Transverse colon (tissue), 4 donors: ENCODE results near the gene SART1. TPM values are rescaled to one million over a fixed set of nuclear protein-coding genes. Genes with fewer than 3 reads are reported as not detected.

Experiments used
- DNase-seq: peaks from one replicate; pipeline ENCODE4 v3.0.0-alpha.2; 2019
- H3K27ac ChIP-seq, 4 donors: fragments of 200-600 bp; sonication (generic); 2 replicates each; pipeline ENCODE4 v1.5.1; 2016 to 2018; ENCODE audit warnings: inconsistent platforms in 4 of 4
- H3K27me3 ChIP-seq: fragments of 200-600 bp; sonication (generic); 2 replicates; pipeline ENCODE4 v1.5.1; 2017; ENCODE audit warnings: inconsistent platforms
- H3K36me3 ChIP-seq, 4 donors: fragments of 200-600 bp; sonication (generic); 2 replicates each; pipeline ENCODE4 v1.5.1; 2017 to 2019; ENCODE audit warnings: inconsistent platforms in 4 of 4
- H3K4me1 ChIP-seq, 4 donors: fragments of 200-600 bp; sonication (generic); 2 replicates each; pipeline ENCODE4 v1.5.1; 2017 to 2020; ENCODE audit warnings: inconsistent platforms in 4 of 4
- H3K4me3 ChIP-seq, 4 donors: fragments of 200-600 bp; sonication (generic); 1 replicate in 1 of 4; 2 replicates in 3 of 4; pipeline versions ENCODE4 v1.5.1 to v1.6.1; 2017 to 2019; ENCODE audit warnings: inconsistent platforms in 4 of 4
- H3K9me3 ChIP-seq, 2 donors: fragments of 200-600 bp; sonication (generic); 2 replicates each; pipeline ENCODE4 v1.5.1; 2017 to 2019; ENCODE audit warnings: inconsistent platforms in 2 of 2
- EP300 ChIP-seq: sonication (generic); formaldehyde crosslinking; IDR thresholded peaks from one replicate; pipeline ENCODE4 v1.6.1; 2017; ENCODE audit warnings: antibody characterized with exemption, low read depth
- POLR2A ChIP-seq: fragments of 450-650 bp; IDR thresholded peaks from one replicate; pipeline ENCODE4 v1.6.1; 2016; ENCODE audit warnings: antibody characterized with exemption, mild to moderate bottlenecking, moderate library complexity
- POLR2AphosphoS5 ChIP-seq, 3 donors: sonication (generic); formaldehyde crosslinking; IDR thresholded peaks; one replicate each; pipeline ENCODE4 v1.6.1; 2016; ENCODE audit warnings: antibody characterized with exemption in 3 of 3
- WGBS, 2 donors: methylation state at CpG; one replicate each; pipeline ENCODE4 v1.1.5; 2018; ENCODE audit warnings: low coverage in 1 of 2; 5-methylcytosine and 5-hydroxymethylcytosine counted together
- in situ Hi-C, 4 donors: fragments of 200-750 bp; cut with MboI; loops; one replicate each; pipeline versions ENCODE4 v1.15.0 to v1.15.1; 2017; ENCODE audit warnings: low sequenced_read_pairs in 3 of 4, low pct_ligation_motif_present in 1 of 4, low pct_unique_long_range_greater_than_20kb in 1 of 4
- intact Hi-C: fragments of 100-400 bp; cut with DNase I; formaldehyde crosslinking; loops from one replicate; pipeline ENCODE4 v1.15.1; 2023; ENCODE audit warnings: low total_unique reads
- total RNA-seq, 4 donors: library from RNA; depleted of rRNA; stranded (reverse); fragments of >200 nt; gene quantifications; one replicate each; pipeline ENCODE4 v1.1.0, GENCODE V29; 2016
- TF ChIP-seq, protein P1 (sequence below), 5 experiments: fragments of 200-600 bp in 3 of 5; fragments of 450-650 bp in 2 of 5; sonication (generic) in 3 of 5; IDR thresholded peaks; 1 replicate in 2 of 5; 2 replicates in 3 of 5; pipeline ENCODE4 v1.5.1; 2016 to 2017; ENCODE audit warnings: antibody characterized with exemption in 5 of 5, inconsistent platforms in 3 of 5, mild to moderate bottlenecking in 2 of 5, moderate library complexity in 1 of 5

SART1 gene
- total RNA-seq, 4 donors from 2014 or later: 31.8 to 76.3 (median 34.3) TPM

DNA sequence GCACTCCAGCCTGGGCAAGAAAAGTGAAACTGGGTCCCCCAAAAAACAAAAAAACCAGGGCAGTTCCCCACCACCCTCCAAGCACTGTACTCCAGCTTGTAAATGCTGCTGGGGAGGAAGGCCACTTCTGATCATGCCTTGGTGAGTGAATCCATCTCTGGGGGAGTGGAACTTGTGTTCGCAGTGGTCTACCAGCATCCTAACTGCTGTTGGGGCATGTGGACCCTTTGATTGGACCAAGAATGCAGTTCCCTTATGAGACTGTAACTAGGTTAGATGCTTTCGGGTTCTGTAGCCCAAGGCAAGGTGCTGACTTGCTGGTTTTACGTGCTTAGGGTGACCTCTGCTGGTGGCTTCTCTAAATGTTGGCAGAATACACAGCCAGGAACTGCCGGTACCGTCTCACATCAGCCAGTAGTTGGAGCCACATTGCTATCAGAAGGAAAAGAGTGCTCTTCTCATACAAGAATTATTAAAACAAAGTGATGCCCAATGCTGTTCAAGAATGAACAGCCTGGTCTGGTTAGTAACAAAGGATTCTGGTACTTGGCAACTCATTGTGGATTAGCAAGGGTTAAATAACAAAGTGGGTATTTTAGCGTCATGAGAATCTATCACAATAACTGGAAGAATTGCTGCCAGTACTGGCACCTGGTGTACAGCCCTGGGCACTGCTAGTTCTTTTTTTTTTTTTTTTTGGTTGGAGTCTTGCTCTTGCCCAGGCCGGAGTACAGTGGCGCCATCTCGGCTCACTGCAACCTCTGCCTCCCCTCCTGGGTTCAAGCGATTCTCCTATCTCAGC, 27.5 kb downstream of the SART1 start:
- intact Hi-C loops: loop anchor here (10.0 kb wide), 1 partner anchor 284 kb away; no protein-coding TSS in a partner anchor

DNA sequence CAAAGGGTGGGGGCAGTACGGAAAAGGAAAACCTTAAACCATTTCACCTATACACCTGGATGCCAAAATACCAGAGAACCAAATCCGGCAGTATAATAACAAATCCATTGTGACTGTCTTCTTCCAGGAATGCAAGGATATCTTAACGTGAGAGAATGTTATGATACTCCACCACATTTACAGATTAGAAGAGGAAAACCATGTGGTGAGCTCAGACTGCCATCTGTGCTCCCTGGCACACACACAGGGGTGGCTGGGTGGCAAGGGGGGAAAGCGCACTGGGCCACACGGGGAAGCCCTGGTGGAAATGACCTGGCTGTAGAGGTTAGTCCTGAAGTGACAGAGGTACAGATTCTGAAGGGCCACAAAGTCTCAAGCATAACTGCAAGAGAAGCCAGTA, 30.5 kb downstream of the SART1 start:
- H3K27me3 ChIP-seq: no peaks in the 10 kb centered on the region
- 82 to 84% methylated on average over 5 of the region's 5 CpGs for WGBS, 2 donors
- H3K4me1 ChIP-seq: peaks cover 0 to 12% (median 0%) of the 10 kb centered on the region in 4 donors
- H3K4me3 ChIP-seq: no peak overlapping the region
- in situ Hi-C loops (loop anchor here (10.0 to 25.0 kb wide), 4 partner anchors 105 to 305 kb away; partner anchors contain the start of genes CTSW (in 3 of the 4), CCDC85B (in 2 of the 4), FIBP (in 2 of the 4) and KAT5 (in 2 of the 4)), intact Hi-C loops (loop anchor here (5.0 kb wide), 1 partner anchor 110 kb away; no protein-coding TSS in a partner anchor)
- no peaks in the 10 kb centered on the region for H3K36me3 ChIP-seq
- no peak for DNase-seq
- H3K27ac ChIP-seq: no peak overlapping the region
- H3K9me3 ChIP-seq: no peaks in the 10 kb centered on the region
- TF ChIP-seq EP300 (no peak), POLR2A (no peak), POLR2AphosphoS5 (IDR thresholded peaks at IDR 0.05) (no peak)
- TF ChIP-seq, protein P1, sequence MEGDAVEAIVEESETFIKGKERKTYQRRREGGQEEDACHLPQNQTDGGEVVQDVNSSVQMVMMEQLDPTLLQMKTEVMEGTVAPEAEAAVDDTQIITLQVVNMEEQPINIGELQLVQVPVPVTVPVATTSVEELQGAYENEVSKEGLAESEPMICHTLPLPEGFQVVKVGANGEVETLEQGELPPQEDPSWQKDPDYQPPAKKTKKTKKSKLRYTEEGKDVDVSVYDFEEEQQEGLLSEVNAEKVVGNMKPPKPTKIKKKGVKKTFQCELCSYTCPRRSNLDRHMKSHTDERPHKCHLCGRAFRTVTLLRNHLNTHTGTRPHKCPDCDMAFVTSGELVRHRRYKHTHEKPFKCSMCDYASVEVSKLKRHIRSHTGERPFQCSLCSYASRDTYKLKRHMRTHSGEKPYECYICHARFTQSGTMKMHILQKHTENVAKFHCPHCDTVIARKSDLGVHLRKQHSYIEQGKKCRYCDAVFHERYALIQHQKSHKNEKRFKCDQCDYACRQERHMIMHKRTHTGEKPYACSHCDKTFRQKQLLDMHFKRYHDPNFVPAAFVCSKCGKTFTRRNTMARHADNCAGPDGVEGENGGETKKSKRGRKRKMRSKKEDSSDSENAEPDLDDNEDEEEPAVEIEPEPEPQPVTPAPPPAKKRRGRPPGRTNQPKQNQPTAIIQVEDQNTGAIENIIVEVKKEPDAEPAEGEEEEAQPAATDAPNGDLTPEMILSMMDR (IDR thresholded peaks at IDR 0.05): no peak

More for the DNA sequence above, 27.5 kb downstream of the SART1 start:
- H3K9me3 ChIP-seq: no peaks in the 10 kb centered on the region
- H3K4me3 ChIP-seq: no peak overlapping the region
- peak; percentile 94 for DNase-seq
- 15 to 36% methylated on average over 5 to 10 of the region's 10 CpGs for WGBS, 2 donors
- peak overlapping the region in 2 of 4 donors; percentile 5 to 14 for H3K27ac ChIP-seq
- H3K27me3 ChIP-seq: no peaks in the 10 kb centered on the region
- no peaks in the 10 kb centered on the region for H3K36me3 ChIP-seq
- peak in 2 of 3 donors; percentile 46 to 60 for TF ChIP-seq POLR2AphosphoS5 (IDR thresholded peaks at IDR 0.05)
- no peak for TF ChIP-seq EP300
- TF ChIP-seq, protein P1 (IDR thresholded peaks at IDR 0.05): peak; percentile 86 to 99 (median 88)
- TF ChIP-seq POLR2A: no peak
- in situ Hi-C loops: loop anchor here (10.0 to 25.0 kb wide), 4 partner anchors 102 to 302 kb away; partner anchors contain the start of genes FIBP (in 3 of the 4), CCDC85B (in 2 of the 4), CTSW (in 2 of the 4) and KAT5 (in 2 of the 4)
- peaks cover 0 to 4% (median 0%) of the 10 kb centered on the region in 4 donors for H3K4me1 ChIP-seq

DNA sequence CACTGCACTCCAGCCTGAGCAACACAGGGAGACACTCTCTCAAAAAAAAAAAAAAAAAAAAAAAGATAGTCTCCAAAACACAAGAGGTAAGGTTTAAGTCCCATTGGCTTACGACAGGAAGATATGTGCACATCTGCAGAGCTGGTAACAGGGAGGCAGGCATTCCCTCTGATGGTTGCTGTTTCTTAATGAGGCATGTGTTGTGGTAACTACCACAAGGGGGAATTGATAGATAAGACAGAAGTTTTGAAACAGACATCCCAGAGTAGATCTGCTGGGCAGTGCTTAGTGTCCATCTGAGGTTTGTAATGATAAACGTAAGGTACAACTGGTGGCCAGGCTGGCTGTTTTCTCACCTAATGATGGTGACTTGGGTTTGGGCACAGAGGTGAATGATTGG, 35.8 kb downstream of the SART1 start:
- in situ Hi-C loops: loop anchor here (10.0 to 25.0 kb wide), 4 partner anchors 110 to 310 kb away; partner anchors contain the start of genes CTSW (in 3 of the 4), CCDC85B (in 2 of the 4), FIBP (in 2 of the 4) and KAT5 (in 2 of the 4)
- DNase-seq: no peak
- intact Hi-C loops: no loop called here
- peaks cover 0 to 24% (median 12%) of the 10 kb centered on the region in 4 donors for H3K36me3 ChIP-seq
- no peak overlapping the region for H3K27ac ChIP-seq
- peaks cover 3 to 23% (median 10%) of the 10 kb centered on the region in 4 donors for H3K4me1 ChIP-seq
- no peaks in the 10 kb centered on the region for H3K9me3 ChIP-seq
- H3K4me3 ChIP-seq: no peak overlapping the region
- TF ChIP-seq POLR2AphosphoS5 (IDR thresholded peaks at IDR 0.05) (no peak), POLR2A (no peak), EP300 (no peak)
- TF ChIP-seq, protein P1 (IDR thresholded peaks at IDR 0.05): no peak
- WGBS, 2 donors: 74 to 83% methylated on average over 1 to 2 of the region's 2 CpGs
- no peaks in the 10 kb centered on the region for H3K27me3 ChIP-seq
